Measurements from ENCODE around the gene DOK6.
"Not testable (repeated sequence)": the region's sequence is repeated elsewhere in the genome, so short reads cannot be mapped to it uniquely, and the experiment has no call there.

The DOK6 gene

GRCh38 chr18:69631281-69631680, 230.6 kb downstream of the DOK6 start:
- DNase-seq, result no peak

- DNase-seq, result no peak
Observed at GRCh38 chr18:69635482-69635881, 234.8 kb downstream of the DOK6 start.

- DNase-seq, result peak in 3 of 5 experiments; percentile 3 to 31 (median 7)
Observed at GRCh38 chr18:69636529-69637301, 236.0 kb downstream of the DOK6 start.

DNA sequence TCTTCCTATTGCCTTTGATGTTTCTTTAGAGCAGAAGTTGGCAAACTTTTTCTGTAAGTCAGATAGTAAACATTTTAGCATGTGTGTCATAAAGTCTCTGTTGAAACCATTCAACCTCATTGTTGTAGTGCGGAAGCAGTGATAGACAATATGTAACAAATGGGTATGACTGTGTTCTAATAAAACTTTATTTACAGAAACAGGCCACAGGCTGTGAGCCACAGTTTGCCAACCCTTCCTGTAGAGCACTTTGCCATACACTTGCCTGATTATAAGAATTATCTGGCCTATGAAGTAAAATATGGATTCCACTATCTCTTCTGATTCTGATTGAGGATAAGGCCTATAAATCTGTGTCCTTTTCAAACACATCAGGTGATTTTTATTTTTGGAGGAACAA, 237.4 kb downstream of the DOK6 start:
- no peak for DNase-seq

- DNase-seq, result no peak
Observed at GRCh38 chr18:69647702-69648101, 247.0 kb downstream of the DOK6 start.

- DNase-seq, result no peak
Observed at GRCh38 chr18:69648486-69648885, 247.8 kb downstream of the DOK6 start.

DNA sequence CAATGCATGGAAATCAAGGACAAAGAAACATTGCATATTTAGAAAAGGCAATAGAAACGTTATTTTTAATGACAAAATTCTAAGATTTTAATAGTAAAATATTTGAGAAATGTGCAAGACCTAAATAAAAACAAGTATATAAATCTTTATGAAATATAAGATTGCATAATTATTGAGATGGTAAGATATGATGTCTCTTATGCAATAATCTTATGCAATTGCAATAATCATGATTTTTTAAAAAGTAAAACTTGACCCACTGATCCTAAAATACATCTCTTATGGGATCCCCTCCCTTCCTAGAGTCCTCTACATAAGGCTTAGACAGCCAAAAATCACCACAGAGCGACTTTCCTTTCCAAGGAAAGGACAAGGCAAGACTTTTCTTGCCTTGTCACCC, 249.0 kb downstream of the DOK6 start:
- no peak for DNase-seq

DNA sequence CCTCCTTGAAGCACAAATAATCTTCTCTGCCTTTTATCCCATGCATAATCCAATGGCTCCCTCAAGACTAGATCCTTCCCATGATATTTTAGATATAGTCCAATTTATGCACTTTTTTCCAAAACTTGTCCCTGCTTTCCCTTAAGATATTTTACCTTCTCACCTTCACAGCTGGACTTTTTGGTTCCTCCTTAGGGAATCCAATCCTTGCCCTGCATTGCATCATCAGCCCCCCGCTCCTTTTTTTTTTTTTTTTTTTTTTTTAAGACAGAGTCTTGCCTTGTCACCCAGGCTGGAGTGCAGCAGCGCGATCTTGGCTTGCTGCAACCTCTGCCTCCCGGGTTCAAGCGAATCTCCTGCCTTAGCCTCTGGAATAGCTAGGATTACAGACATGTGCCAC, 250.6 kb downstream of the DOK6 start:
- DNase-seq, result no peak

DNA sequence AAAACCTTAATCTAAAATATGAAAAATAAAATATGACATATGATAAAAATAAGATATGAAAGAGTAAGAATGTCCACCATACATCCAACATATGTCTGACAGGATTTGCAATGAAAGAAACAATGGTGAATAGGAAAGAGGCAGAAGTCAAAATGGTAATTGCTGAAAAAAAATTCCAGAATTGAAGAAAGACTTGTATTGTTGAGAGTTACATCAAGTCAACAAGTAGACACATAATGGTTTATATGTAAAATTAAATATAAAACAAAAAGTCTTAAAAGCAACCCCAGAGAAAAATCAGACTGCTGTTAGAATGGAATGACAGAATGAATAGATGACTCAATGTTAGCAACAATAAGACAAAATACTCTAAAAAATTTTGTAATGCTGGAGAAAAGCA, 255.1 kb downstream of the DOK6 start:
- no peak for DNase-seq

DNA sequence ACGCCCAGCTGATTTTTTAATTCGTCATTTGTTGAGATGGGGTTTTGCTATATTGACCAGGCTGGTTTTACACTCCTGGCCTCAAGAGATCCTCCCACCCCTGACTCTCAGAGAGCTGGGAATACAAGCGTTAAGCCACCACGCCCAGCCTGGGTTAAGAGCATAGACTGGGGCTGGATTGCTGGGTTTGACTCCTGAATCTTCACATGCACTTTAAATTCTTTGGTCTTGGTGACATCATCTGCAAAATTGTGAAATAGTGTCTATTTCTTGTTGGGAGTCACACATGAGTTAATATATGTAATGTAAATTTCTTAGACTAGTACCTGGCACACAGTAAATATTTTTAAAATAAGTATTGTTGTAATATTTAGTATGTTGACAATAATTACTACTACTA, 257.4 kb downstream of the DOK6 start:
- DNase-seq, result no peak

DNA sequence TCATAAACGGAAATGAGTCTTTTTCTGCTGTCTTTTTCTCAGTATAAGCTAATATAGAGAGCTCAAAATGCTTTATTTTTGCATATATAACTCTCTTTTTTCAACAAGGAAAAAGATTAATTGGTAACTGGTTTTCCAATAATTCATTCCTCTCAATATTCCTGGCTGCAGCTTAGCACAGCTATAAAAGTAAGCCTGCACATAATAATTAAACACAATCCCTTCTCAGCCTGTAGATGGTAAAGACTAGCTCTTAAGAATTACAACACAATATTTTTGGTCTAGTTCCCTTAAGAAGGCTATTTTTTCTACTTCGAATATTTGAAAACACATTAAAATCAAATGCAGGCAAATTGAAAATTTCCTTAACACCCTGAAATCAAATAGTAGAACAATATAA, 258.0 kb downstream of the DOK6 start:
- no peak for DNase-seq

DNA sequence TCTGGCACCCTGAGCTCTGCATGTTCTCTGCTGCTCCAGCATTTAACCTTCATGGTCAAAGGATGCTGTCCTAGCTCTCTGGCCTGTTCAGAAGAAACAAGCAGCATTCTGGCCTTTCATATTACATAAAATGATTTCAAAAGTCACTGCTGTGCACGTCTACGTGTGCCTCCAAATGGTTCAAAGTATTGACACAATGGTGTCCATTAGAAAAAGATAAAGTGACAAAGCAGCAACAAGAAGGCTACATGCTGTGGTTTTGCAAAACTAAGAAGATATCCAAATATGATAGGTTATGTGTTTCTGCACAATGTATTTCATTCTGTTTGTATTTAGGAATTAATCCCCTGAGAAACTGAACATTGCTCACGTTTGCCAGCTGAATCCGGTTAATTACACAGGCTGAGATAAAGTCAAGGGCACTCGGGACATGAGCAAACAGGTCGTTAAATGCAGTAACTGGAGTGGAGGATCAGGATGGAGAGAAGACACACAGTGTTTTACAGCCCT, 258.5 kb downstream of the DOK6 start:
- no peak for DNase-seq

DNA sequence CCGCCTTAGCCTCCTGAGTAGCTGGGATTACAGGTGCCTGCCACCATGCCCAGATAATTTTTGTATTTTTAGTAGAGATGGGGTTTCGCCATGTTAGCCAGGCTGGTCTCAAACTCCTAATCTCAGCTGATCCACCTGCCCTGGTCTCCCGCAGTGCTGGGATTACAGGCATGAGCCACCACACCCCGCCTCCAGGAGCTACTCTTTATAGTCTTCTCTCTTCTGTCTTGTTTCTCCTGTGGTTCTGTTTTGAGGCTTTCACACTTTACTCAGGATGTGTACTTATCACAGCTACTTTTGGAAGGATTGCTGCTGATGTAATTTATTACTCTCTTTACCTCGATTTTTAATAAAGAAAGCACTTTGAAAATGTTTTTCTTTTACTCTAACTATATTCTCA, 261.4 kb downstream of the DOK6 start:
- DNase-seq, result not testable (repeated sequence)

DNA sequence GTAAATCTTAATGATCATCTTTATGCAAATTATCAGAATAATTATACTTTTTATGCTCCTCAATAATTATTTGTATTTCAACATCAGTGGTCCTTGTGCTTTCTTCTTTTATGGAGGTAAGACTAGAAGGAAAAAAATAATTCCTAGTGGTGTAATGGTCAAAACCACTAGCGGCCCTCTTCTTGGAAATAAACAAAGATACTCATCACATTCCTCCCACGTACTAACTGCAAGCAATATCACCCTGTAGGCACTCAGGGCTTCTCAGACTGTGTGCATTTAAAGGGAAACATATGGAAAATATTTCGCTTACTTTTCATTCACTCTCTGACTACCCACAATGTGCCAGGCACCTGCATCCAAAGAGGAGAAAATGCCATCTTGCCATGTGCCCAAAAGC, 263.7 kb downstream of the DOK6 start:
- no peak for DNase-seq

GRCh38 chr18:69674292-69674877, 273.7 kb downstream of the DOK6 start:
- no peak for DNase-seq

DNA sequence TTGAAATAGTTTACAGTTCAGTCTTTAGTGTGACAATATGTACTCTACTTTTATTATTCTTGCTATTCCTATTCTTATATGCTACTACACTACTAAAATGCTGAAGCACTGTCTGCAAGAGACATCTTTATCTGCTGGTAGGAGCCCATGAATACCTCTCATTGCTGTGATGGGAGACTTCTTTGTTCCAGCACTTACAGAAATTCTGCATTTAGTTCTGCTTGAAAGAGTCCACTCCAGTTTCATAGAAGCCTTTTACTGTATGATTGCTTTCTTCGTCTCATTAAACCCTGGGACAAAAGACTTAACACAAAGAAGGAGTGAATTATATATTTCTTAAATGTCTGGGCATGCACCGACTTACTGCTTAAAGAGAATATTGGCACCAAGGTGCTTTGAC, 274.3 kb downstream of the DOK6 start:
- DNase-seq, result no peak

DNA sequence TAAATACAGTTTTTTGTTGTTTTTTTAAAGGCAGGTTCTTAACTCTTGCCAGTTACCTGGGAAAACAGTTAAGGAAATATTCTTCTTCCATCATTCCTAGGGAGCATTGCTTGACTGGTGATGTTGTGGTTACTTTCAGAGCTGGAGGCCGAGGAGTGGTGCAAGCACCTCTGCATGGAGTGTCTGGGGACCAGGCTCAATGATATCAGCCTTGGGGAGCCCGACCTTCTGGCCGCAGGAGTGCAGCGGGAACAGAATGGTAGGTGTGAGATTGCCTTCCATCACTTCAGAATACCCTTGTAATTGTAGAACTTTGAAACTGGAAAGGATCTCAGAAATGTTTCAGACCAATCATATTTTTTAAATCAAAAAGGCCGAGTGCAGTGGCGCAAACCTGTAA, 276.9 kb downstream of the DOK6 start:
- no peak for DNase-seq

GRCh38 chr18:69680123-69680522, 279.4 kb downstream of the DOK6 start:
- no peak for DNase-seq

- no peak for DNase-seq
Observed at GRCh38 chr18:69683176-69683575, 282.5 kb downstream of the DOK6 start.

DNA sequence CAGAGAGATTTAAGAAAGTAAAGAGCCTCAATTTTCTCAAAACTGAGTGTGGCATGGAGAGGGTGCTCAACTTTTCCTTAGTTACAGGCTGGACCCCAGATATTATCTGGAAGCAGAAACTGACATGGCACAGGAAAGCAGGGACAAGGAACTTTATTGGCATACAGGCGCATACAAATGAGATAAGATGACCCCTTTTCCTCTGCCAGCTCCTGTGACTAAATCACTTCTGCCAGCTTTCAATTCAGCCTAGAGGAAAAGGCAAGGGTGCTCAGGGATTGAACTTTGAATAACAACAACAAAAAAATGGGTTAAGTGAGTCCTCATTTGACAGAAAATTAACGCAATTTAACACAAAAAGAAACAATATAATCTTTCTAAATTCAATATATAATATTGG, 284.1 kb downstream of the DOK6 start:
- no peak for DNase-seq

DNA sequence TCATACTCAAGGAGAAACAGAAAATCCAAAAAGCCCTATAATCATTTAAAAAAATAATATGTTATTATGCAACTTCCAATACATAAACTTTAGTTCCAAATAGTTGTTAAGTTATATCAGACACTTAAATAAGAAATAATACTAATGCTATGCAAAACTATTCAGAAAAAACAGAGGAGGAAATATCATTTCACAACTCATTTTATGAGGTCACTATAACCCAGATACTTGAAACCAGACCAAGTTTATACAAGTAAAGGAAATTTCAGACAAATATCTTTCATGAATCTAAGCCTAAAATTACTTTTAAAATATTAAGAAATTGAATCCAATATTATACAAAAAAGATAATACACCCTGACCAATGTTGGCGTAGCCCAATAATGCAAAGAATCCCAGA, 286.2 kb downstream of the DOK6 start:
- DNase-seq, result no peak

DNA sequence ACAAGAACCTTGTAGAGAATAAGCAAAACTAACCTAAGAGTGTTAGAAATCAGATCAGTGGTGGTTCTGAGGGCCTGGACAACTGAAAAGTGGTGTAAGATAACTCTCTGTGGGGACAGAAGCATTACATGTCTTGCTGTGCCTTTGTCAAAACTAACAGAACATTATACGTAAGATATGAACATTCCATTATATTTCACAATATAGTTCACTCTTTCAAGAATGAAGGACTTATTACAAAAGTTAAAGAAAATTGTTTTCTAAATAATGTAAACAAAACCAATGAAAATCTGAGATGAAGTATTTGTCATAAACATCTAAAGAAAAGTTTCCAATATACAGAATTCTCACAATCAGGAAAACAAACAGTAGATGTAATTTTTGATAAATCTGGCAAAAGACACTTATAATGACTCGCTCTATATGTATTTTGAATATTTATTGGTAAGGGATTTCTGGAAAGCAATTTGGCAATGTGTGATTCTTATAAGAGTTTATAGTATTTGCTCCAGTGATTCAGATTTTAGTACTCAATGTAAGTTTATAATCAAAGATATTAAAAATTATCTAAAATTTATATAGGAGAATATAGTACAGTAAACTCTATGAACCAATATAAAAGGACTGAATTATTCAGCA, 288.6 kb downstream of the DOK6 start:
- no peak for DNase-seq

GRCh38 chr18:69691008-69691760, 290.5 kb downstream of the DOK6 start:
- DNase-seq, result no peak
